Activated B cell treated with CpG ODN at 0.5 μM for 24 hours (primary cell): ENCODE data around the gene SH3TC1. TPM values are rescaled to one million over a fixed set of nuclear protein-coding genes. Genes with fewer than 3 reads are reported as not detected.

Experiments
- ATAC-seq: fragments of 200-7000 bp; cut with Tn5 transposase; one replicate; pipeline ENCODE4 v1.10.0; 2021; ENCODE audit warnings: low read depth, mild to moderate bottlenecking, moderate library complexity
- CTCF ChIA-PET: fragments of 350-600 bp; sonication (Branson Sonifier 250); formaldehyde crosslinking; loops from one replicate; lab custom pipeline; 2021; ENCODE audit warnings: antibody characterized with exemption; lab: Charles Lee
- POLR2A ChIA-PET: fragments of 350-600 bp; sonication (Branson Sonifier 250); formaldehyde crosslinking; loops from one replicate; lab custom pipeline; 2021; ENCODE audit warnings: antibody characterized with exemption; lab: Charles Lee
- DNase-seq: peaks from one replicate; pipeline ENCODE4 v3.0.0; 2022
- H3K27ac Mint-ChIP-seq: one replicate; pipeline ENCODE4 v1.8.0; 2020; ENCODE audit warnings: mixed read lengths
- H3K27me3 Mint-ChIP-seq: one replicate; pipeline ENCODE4 v1.8.0; 2021; ENCODE audit warnings: mixed read lengths
- H3K36me3 Mint-ChIP-seq: one replicate; pipeline ENCODE4 v1.8.0; 2021; ENCODE audit warnings: low read depth, mixed read lengths
- H3K4me1 Mint-ChIP-seq: one replicate; pipeline ENCODE4 v1.8.0; 2021; ENCODE audit warnings: mixed read lengths
- H3K4me3 Mint-ChIP-seq: one replicate; pipeline ENCODE4 v1.8.0; 2020; ENCODE audit warnings: mild to moderate bottlenecking, mixed read lengths
- H3K9me3 Mint-ChIP-seq: one replicate; pipeline ENCODE4 v1.8.0; 2020; ENCODE audit warnings: mixed read lengths
- intact Hi-C: fragments of 100-400 bp; cut with micrococcal nuclease; formaldehyde crosslinking; loops from one replicate; pipeline ENCODE4 v1.15.1; 2024
- total RNA-seq: library from RNA; stranded (reverse); gene quantifications from 2 replicates; pipeline ENCODE4 v1.2.3, GENCODE V29; 2022
- TF ChIP-seq, protein P1 (sequence below): fragments of 200-600 bp; IDR thresholded peaks from one replicate; pipeline ENCODE4 v1.8.0; 2022; ENCODE audit warnings: antibody characterized with exemption, mild to moderate bottlenecking

The SH3TC1 gene
- total RNA-seq, 1 donor from 2014 or later: 135 TPM

DNA sequence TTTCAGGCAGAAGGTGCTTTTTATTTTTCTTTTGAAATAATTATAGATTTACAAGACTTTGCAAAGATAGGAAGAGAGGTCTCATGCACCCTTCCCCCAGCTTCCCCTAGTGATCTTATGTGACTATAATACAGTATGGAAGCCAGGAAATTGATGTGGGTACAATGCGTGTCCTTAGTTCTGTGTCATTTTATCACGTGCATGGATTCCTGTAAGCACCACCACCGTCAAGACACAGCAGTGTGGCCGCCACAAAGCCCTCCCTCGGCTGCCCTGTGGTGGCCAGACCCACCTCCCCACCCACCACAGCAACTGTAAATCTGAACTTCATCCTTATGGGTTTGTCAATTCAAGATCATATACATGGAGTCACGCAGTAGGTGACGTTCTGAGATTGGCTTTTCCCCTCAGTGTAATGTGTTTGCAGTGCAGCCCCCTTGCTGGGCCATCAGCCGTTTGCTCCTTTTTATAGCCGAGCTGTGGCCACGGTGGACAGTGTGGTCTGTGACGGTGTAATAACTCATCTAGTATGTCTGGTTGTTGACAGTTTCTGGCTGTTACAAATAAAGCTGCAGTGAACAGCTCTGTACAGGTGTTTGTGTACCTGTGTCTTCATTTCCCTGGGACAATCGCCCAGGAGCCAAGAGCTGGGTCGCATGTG is 59.6 kb downstream of the SH3TC1 start:
- Mint-ChIP-seq H3K4me3 (no peak overlapping the region), H3K36me3 (no peaks in the 10 kb centered on the region), H3K27me3 (peaks cover 19% of the 10 kb centered on the region), H3K27ac (no peak overlapping the region), H3K9me3 (no peaks in the 10 kb centered on the region), H3K4me1 (no peaks in the 10 kb centered on the region)
- no peak for DNase-seq
- no peak for ATAC-seq
- intact Hi-C loops: no loop called here
- ChIA-PET CTCF (no interaction called here), POLR2A (no interaction called here)
- TF ChIP-seq, protein P1, sequence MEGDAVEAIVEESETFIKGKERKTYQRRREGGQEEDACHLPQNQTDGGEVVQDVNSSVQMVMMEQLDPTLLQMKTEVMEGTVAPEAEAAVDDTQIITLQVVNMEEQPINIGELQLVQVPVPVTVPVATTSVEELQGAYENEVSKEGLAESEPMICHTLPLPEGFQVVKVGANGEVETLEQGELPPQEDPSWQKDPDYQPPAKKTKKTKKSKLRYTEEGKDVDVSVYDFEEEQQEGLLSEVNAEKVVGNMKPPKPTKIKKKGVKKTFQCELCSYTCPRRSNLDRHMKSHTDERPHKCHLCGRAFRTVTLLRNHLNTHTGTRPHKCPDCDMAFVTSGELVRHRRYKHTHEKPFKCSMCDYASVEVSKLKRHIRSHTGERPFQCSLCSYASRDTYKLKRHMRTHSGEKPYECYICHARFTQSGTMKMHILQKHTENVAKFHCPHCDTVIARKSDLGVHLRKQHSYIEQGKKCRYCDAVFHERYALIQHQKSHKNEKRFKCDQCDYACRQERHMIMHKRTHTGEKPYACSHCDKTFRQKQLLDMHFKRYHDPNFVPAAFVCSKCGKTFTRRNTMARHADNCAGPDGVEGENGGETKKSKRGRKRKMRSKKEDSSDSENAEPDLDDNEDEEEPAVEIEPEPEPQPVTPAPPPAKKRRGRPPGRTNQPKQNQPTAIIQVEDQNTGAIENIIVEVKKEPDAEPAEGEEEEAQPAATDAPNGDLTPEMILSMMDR: no peak

DNA sequence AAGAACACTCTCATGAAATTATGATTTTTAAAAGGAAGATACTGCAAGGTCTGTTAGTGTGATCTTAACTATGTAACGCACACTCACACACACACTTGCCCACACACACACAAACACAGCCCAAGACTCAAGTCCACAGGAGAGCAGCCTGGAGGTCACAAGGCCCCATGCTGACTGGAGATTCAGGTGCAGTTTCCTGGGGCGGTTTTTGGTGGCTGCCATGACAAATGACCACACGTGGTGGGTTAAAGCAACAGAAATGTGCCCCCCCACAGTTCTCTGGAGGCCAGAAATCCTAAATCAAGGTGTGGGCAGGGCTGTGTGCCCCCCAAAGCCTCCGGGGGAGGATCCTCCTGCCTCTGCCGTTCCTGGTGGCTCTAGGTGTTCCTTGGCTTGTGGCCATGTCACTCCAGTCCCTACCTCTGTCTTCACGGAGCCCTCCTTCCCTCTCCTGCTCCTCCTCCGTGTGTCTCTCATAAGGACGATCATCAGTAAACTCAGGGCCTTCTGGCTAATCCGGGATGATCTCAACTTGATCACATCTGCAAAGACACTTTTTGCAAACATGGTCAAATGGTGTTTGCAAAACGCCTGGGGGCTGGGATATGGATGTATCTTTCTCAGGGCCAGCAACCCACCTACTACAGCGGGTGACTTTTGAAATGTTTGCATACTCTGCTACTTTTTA is 60.8 kb downstream of the SH3TC1 start:
- ATAC-seq: no peak
- Mint-ChIP-seq H3K36me3 (no peaks in the 10 kb centered on the region), H3K4me3 (no peak overlapping the region), H3K9me3 (no peaks in the 10 kb centered on the region), H3K27ac (no peak overlapping the region), H3K27me3 (peaks cover 21% of the 10 kb centered on the region), H3K4me1 (no peaks in the 10 kb centered on the region)
- ChIA-PET POLR2A (no interaction called here), CTCF (no interaction called here)
- DNase-seq: no peak
- TF ChIP-seq, protein P1: no peak
- intact Hi-C loops: no loop called here

DNA sequence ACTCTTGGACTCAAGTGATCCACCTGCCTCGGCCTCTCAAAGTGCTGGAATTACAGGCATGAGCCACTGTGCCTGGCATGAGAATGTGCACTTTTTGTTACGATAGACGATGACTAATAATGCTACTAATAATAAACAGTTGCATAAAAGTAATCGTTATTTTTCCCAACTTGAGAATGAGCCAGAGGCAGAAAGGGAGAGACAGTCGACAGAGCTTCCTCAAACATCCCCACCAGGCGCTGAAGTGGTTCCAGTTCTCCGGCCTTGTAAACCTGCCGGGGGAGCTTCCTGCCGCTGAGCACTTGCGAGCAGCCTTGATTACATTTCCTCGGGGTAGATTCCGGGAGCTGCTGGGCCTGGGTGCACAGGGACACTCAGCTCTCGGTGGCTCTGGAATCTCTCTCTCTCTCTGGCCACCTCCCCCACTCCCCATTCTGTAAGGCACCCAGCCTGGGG is 61.6 kb downstream of the SH3TC1 start:
- no peaks in the 10 kb centered on the region for H3K4me1 Mint-ChIP-seq
- CTCF ChIA-PET: no interaction called here
- no peak for ATAC-seq
- POLR2A ChIA-PET: no interaction called here
- no peak overlapping the region for H3K27ac Mint-ChIP-seq
- no peak for DNase-seq
- no peaks in the 10 kb centered on the region for H3K36me3 Mint-ChIP-seq
- TF ChIP-seq, protein P1: no peak
- peaks cover 21% of the 10 kb centered on the region for H3K27me3 Mint-ChIP-seq
- intact Hi-C loops: no loop called here
- no peak overlapping the region for H3K4me3 Mint-ChIP-seq
- no peaks in the 10 kb centered on the region for H3K9me3 Mint-ChIP-seq

DNA sequence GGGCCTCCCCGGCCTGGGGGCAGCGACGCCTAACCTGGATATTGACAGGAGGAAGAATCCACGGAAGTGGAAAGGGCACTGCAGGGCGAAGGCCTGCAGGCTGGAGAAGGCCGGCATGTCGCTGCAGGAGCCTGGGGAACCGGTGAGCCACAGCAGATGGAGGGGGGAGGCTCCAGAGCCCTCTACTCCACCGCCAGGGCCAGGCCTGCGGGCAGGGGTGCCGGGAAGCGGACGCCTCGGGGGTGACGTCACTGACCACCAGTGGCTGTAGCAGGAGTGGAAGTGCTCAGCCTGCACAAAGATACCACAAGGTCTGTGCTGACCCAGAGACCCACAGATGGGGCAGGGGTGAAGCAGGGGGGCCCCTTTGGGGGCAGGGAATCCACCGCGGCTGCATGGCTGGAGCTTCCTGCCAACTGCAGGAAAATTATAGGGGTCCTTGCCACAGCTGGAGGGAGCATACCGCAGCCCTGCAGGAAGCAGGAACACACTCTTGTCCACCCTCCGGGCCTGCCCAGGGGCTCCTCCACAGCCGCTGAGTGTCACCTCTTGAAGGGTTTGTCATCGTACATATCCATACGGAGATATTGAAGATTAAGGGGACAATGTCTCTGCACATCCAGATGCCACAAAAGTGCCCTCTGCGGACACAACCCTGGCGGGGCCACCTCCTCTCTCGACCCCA is 62.9 kb downstream of the SH3TC1 start:
- Mint-ChIP-seq H3K27me3 (peaks cover 23% of the 10 kb centered on the region), H3K36me3 (no peaks in the 10 kb centered on the region), H3K4me1 (no peaks in the 10 kb centered on the region), H3K4me3 (no peak overlapping the region), H3K9me3 (no peaks in the 10 kb centered on the region), H3K27ac (no peak overlapping the region)
- no peak for DNase-seq
- ChIA-PET CTCF (no interaction called here), POLR2A (no interaction called here)
- TF ChIP-seq, protein P1: no peak
- intact Hi-C loops: no loop called here
- no peak for ATAC-seq
